B cell (primary cell): ENCODE results near the gene ERMAP. TPM values are rescaled to one million over a fixed set of nuclear protein-coding genes. Genes with fewer than 3 reads are reported as not detected.

Experiments
- ATAC-seq: fragments of 200-7000 bp; cut with Tn5 transposase; one replicate; pipeline ENCODE4 v1.10.0; 2021; ENCODE audit warnings: low read depth, mild to moderate bottlenecking, moderate number of reproducible peaks, moderate library complexity
- CTCF ChIA-PET: fragments of 350-600 bp; sonication (Branson Sonifier 250); formaldehyde crosslinking; loops from one replicate; lab custom pipeline; 2021; ENCODE audit warnings: antibody characterized with exemption, inconsistent platforms; lab: Charles Lee
- POLR2A ChIA-PET: fragments of 350-600 bp; sonication (Branson Sonifier 250); formaldehyde crosslinking; loops from one replicate; lab custom pipeline; 2021; ENCODE audit warnings: antibody characterized with exemption; lab: Charles Lee
- DNase-seq: peaks from one replicate; pipeline ENCODE4 v3.0.0; 2013
- H2AFZ ChIP-seq: 2 replicates; pipeline ENCODE4 v1.6.1; 2012; ENCODE audit warnings: mild to moderate bottlenecking, low read depth, low read length; ENCODE audit not compliant: insufficient read depth, poor library complexity, severe bottlenecking
- H3K27ac ChIP-seq, 2 donors: 1 replicate in 1 of 2; 2 replicates in 1 of 2; pipeline ENCODE4 v1.5.1; 2012 to 2013; ENCODE audit warnings: low read length in 2 of 2, mild to moderate bottlenecking in 2 of 2, moderate library complexity in 1 of 2
- H3K27me3 ChIP-seq, 4 experiments: fragments of 200-600 bp in 1 of 4; sonication (generic) in 1 of 4; replicated peaks in 1 of 4; 1 replicate in 2 of 4; 2 replicates in 2 of 4; pipeline versions ENCODE4 v1.6.1 to v1.7.0; 2013 to 2016; ENCODE audit warnings: low read length in 3 of 4, mild to moderate bottlenecking in 2 of 4, mixed read lengths in 1 of 4, moderate library complexity in 1 of 4; ENCODE audit not compliant: insufficient read depth in 4 of 4, control insufficient read depth in 3 of 4; ENCODE audit errors: control extremely low read depth in 1 of 4
- H3K36me3 ChIP-seq, 2 experiments: replicated peaks in 1 of 2; 1 replicate in 1 of 2; 2 replicates in 1 of 2; pipeline versions ENCODE4 v1.6.1 to v1.7.1; 2013; ENCODE audit warnings: low read length in 1 of 2; ENCODE audit not compliant: insufficient read depth in 2 of 2, control insufficient read depth in 1 of 2; ENCODE audit errors: control extremely low read depth in 1 of 2, extremely low read depth in 1 of 2
- H3K4me1 ChIP-seq, 2 donors: fragments of 200-600 bp in 1 of 2; sonication (generic) in 1 of 2; 1 replicate in 1 of 2; 2 replicates in 1 of 2; pipeline versions ENCODE4 v1.5.1 to v1.6.1; 2013 to 2017; ENCODE audit warnings: low read length in 2 of 2; ENCODE audit not compliant: control insufficient read depth in 2 of 2, insufficient read depth in 2 of 2
- H3K4me2 ChIP-seq: replicated peaks from 2 replicates; pipeline ENCODE3; 2012; ENCODE audit warnings: mild to moderate bottlenecking, low read depth, low read length; ENCODE audit not compliant: poor library complexity, severe bottlenecking
- H3K4me3 ChIP-seq, 5 experiments: fragments of 200-600 bp in 1 of 5; sonication (generic) in 1 of 5; 1 replicate in 3 of 5; 2 replicates in 2 of 5; pipeline versions ENCODE4 v1.5.1 to v1.7.0; 2011 to 2016; ENCODE audit warnings: low read length in 4 of 5, mild to moderate bottlenecking in 4 of 5, low read depth in 2 of 5, control low read depth in 1 of 5, moderate library complexity in 1 of 5; ENCODE audit not compliant: insufficient read depth in 1 of 5; ENCODE audit errors: control extremely low read depth in 1 of 5, extremely low read depth in 1 of 5
- H3K79me2 ChIP-seq: fragments of 200-600 bp; sonication (generic); one replicate; pipeline ENCODE4 v1.6.0; 2016; ENCODE audit warnings: low read length; ENCODE audit not compliant: control insufficient read depth, insufficient read depth
- H3K9ac ChIP-seq: fragments of 200-600 bp; sonication (generic); 2 replicates; pipeline ENCODE4 v1.6.1; 2017; ENCODE audit warnings: mild to moderate bottlenecking, low read length, moderate library complexity
- H3K9me3 ChIP-seq, 3 donors: one replicate each; pipeline versions ENCODE4 v1.6.1 to v1.7.1; 2013; ENCODE audit warnings: low read length in 2 of 3; ENCODE audit not compliant: control insufficient read depth in 2 of 3, insufficient read depth in 1 of 3; ENCODE audit errors: control extremely low read depth in 1 of 3
- H4K20me1 ChIP-seq: 2 replicates; pipeline ENCODE4 v1.6.0; 2012; ENCODE audit warnings: mild to moderate bottlenecking, low read length; ENCODE audit not compliant: insufficient read depth, control insufficient read depth, poor library complexity, severe bottlenecking
- H3K27ac Mint-ChIP-seq: one replicate; pipeline ENCODE4 v1.8.0; 2021; ENCODE audit warnings: mixed read lengths
- H3K27me3 Mint-ChIP-seq: one replicate; pipeline ENCODE4 v1.8.0; 2021; ENCODE audit warnings: mixed read lengths
- H3K4me1 Mint-ChIP-seq: one replicate; pipeline ENCODE4 v1.8.0; 2021; ENCODE audit warnings: mixed read lengths
- H3K4me3 Mint-ChIP-seq: one replicate; pipeline ENCODE4 v1.8.0; 2021; ENCODE audit warnings: mixed read lengths
- H3K9me3 Mint-ChIP-seq: one replicate; pipeline ENCODE4 v1.8.0; 2022; ENCODE audit warnings: mixed read lengths; ENCODE audit not compliant: insufficient read depth
- EZH2 ChIP-seq: IDR thresholded peaks from 2 replicates; pipeline ENCODE4 v1.6.1; 2012; ENCODE audit warnings: borderline replicate concordance, low read depth, mild to moderate bottlenecking, moderate library complexity, low read length; ENCODE audit not compliant: insufficient read depth, poor library complexity, severe bottlenecking
- WGBS: methylation state at CpG from one replicate; pipeline ENCODE4 v1.1.5; 2013; ENCODE audit warnings: missing lambda C conversion rate; ENCODE audit not compliant: insufficient coverage; 5-methylcytosine and 5-hydroxymethylcytosine counted together
- intact Hi-C: fragments of 100-400 bp; cut with micrococcal nuclease; formaldehyde crosslinking; loops from one replicate; pipeline ENCODE4 v1.10.0; 2022
- polyA plus RNA-seq: library from polyadenylated mRNA; depleted of rRNA; stranded (reverse); fragments of >200 nt; gene quantifications from 2 replicates; pipeline ENCODE4 v1.2.3, GENCODE V29; 2012
- total RNA-seq, 2 donors: library from RNA; stranded (reverse); fragments of 120-200 nt in 1 of 2; gene quantifications; 1 replicate in 1 of 2; 2 replicates in 1 of 2; pipeline versions ENCODE4 v1.2.3 to v1.2.4, GENCODE V29; 2013 to 2022
- TF ChIP-seq, protein P1 (sequence below): fragments of 200-600 bp; IDR thresholded peaks from one replicate; pipeline ENCODE4 v1.8.0; 2022; ENCODE audit warnings: antibody characterized with exemption, mild to moderate bottlenecking

Gene ERMAP
- total and polyA plus RNA-seq, 2 donors (not counting 1 experiment from before 2014, with no cell fraction given) = 4.9 to 13.1 TPM

DNA sequence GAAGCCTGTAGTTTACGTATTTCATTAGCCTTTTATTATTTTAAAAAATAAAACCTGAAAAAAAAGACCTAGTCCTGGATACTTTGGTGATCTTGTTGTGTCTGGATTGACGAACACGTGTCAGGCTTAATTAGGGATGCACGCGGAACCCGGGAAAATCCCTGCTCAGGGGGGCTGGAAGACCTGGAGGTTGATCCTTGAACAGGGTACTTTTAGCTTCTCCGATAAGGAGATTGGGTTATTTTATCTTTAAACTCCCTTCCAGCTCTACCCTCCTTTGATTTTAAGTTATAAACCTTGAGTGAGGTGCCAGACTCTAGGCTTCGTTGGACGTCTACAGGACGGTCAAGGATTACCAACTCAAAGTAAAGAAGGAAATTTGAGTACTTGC lies 28.9 kb downstream of the ERMAP start:
- Mint-ChIP-seq H3K4me1 (peaks cover 40% of the 10 kb centered on the region), H3K9me3 (no peaks in the 10 kb centered on the region), H3K4me3 (peak overlapping the region; percentile 95), H3K27me3 (no peaks in the 10 kb centered on the region), H3K27ac (peak overlapping the region; percentile 91)
- H3K36me3 ChIP-seq = no peaks in the 10 kb centered on the region
- DNase-seq (no peak), ATAC-seq (peak; percentile 7)
- CTCF ChIA-PET = interaction anchor here (0.7 to 3.4 kb wide), 10 partner anchors 7 to 227 kb away, joined by 3 to 27 read pairs (median 3); partner anchors contain the start of genes C1orf50, P3H1 and YBX1
- H3K9me3 ChIP-seq = peaks cover 0 to 2% (median 0%) of the 10 kb centered on the region in 3 donors
- no peaks in the 10 kb centered on the region for H4K20me1 ChIP-seq
- intact Hi-C loops = loop anchor here (1.0 to 5.0 kb wide), 9 partner anchors 29 to 809 kb away; partner anchors contain the start of genes C1orf50, CDC20, CFAP57 and EBNA1BP2
- peak overlapping the region; percentile 80 to 92 (median 90) for H3K4me3 ChIP-seq
- H3K4me1 ChIP-seq = peaks cover 17 to 19% of the 10 kb centered on the region in 2 donors
- no peak overlapping the region for H3K27ac ChIP-seq
- POLR2A ChIA-PET = interaction anchor here (0.6 to 2.1 kb wide), 7 partner anchors 8 to 227 kb away, joined by 3 to 16 read pairs (median 3); partner anchors contain the start of genes ERMAP, PPIH and SVBP
- H2AFZ ChIP-seq = peak overlapping the region; percentile 96
- H3K9ac ChIP-seq = peak overlapping the region; percentile 85
- H3K27me3 ChIP-seq = no peaks in the 10 kb centered on the region
- H3K79me2 ChIP-seq = peaks cover 12% of the 10 kb centered on the region
- no peak for TF ChIP-seq EZH2
- TF ChIP-seq, protein P1, sequence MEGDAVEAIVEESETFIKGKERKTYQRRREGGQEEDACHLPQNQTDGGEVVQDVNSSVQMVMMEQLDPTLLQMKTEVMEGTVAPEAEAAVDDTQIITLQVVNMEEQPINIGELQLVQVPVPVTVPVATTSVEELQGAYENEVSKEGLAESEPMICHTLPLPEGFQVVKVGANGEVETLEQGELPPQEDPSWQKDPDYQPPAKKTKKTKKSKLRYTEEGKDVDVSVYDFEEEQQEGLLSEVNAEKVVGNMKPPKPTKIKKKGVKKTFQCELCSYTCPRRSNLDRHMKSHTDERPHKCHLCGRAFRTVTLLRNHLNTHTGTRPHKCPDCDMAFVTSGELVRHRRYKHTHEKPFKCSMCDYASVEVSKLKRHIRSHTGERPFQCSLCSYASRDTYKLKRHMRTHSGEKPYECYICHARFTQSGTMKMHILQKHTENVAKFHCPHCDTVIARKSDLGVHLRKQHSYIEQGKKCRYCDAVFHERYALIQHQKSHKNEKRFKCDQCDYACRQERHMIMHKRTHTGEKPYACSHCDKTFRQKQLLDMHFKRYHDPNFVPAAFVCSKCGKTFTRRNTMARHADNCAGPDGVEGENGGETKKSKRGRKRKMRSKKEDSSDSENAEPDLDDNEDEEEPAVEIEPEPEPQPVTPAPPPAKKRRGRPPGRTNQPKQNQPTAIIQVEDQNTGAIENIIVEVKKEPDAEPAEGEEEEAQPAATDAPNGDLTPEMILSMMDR = no peak
- H3K4me2 ChIP-seq = peak overlapping the region; percentile 87
- 2% methylated on average over 6 of the region's 10 CpGs for WGBS
